GM19467 (cell line): ENCODE results near the gene SLF1.

Experiments
- ATAC-seq: cut with Tn5 transposase; IDR thresholded peaks from one replicate; pipeline ENCODE4 v1.9.1; 2021; ENCODE audit warnings: mild to moderate bottlenecking, moderate library complexity; ENCODE audit not compliant: unreplicated experiment

SLF1 gene

DNA sequence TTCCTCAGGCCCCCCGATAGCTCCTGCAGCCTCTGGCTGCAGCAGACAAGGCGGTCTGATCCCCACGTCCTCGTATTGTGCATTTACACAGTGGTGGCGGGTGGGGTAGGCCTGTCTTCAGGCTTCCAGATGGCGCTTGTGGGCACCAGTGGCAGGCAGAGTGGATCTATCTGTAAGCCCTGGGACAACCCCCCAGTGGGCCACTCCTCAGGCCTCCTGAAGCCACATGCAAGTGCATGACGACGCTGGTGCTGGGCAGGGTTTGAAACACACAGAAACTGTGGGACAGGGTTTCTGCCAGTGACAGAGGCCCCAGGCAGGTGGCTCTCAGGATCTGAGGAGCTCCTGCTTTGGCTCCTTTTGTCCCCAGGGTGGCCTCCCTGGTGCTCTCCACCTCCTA lies 42.0 kb downstream of the SLF1 start:
- no peak for ATAC-seq

DNA sequence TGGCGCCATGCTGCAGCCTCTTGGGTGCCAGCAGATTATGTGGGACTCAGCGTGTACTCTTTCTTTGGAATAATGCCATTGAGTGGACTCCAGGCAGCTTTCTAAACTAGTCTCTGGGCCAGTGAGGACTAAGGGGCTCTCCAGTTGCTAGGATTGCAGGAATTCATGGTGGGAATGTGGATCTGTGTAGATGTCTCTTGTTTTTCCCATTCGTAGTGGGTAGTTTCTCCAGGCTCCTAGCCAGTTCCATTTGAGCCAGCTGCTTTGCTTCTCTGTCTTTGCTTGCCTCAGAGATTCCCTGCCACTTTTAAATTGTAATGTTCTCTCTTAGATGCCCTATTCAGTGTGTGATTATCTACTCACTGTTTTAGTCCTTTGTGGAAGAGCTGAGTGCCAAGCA lies 42.6 kb downstream of the SLF1 start:
- ATAC-seq: no peak

DNA sequence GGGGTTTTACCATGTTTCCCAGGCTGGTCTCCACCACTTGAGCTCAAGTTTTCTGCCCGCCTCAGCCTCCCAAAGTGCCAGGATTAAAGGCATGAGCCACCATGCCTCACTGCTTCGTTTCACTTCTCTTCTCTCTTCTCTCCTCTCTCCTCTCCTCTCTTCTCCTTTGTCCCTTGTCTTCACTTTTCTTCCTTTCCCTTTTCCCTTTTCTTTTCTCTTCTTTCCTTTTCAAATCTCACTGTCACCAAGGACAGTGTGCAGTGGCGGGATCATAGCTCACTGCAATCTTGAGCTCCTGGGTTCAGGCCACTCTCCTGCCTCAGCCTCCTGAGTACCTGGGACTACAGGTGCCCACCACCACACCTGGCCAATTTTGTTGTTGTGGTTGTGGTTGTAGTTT lies 49.5 kb downstream of the SLF1 start:
- no peak for ATAC-seq

DNA sequence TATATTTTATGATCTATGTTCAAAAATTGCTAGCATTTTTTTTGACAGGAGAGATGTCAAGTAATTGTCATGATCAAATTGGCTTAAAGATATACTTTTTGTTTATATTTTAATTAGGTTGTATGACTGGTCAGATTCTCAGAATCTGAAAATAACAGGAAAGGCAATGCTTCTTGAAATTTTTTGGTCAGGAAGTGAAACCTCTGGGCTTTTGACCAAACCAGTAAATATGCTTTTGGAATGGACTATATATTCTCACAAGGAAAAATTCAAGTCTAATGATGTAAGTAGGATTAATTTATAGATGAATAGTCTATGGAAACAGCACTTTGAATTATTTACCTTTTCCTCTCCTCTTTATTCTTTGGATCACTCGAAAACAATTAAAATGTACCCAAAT lies 52.3 kb downstream of the SLF1 start:
- no peak for ATAC-seq

DNA sequence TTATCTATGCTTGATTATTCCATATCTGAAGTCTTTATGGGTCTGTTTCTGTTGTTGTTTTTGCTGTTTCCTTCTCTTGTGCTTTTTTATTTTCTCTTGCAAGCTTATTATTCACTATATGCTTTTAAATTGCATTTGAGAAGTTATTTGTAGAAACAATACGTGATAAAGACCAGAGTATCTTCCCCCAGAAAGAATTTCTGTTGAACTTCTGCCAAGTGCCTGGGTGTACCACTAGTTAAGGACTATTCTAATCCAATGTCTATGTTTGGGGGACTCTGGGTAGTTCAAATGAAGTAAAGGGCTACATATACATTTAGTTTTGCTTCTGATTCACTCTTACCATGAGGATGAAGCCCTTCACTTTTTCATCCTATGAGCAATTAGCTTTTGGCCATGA lies 54.3 kb downstream of the SLF1 start:
- ATAC-seq: no peak

DNA sequence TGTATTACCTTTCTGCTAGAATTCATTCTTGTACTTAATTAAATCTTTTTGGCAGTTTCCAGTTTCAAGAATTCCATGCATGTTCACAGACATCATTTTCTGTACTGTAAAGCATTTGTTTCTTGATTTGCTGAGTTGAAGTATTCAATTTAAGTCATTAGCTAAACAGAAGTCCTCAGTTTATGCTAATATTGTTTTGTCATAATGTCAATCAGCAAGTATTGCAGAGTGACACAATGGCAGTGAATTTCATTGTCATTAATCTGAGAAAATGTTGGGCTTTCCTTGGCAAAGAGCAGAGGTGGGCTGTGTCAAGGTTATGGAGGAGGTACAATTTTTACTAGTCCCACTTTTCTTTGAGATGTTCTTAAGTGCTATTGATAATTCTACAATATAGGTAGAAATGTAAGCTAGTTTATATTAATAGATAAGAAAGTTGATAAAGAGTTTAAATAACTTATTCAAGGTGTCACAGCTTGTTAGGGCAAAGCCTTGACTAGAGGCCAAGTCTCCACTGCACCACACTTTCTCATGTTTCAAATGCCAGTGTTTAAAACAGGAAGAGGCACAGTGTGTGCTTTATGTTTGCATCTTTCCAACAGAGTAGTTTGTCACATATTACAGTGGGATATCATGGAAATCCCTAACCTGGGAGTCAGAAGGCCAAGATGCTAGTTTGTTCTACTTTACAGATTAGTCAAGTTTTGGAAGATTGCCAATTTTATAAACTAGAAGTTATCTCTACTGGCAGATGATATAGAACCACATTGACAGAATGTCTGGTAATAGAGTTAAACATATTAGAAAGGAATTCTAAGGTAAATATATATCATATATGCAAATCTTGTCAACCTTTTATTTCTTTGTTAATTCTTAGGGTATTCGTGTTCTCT lies 56.3 kb downstream of the SLF1 start:
- ATAC-seq: no peak

DNA sequence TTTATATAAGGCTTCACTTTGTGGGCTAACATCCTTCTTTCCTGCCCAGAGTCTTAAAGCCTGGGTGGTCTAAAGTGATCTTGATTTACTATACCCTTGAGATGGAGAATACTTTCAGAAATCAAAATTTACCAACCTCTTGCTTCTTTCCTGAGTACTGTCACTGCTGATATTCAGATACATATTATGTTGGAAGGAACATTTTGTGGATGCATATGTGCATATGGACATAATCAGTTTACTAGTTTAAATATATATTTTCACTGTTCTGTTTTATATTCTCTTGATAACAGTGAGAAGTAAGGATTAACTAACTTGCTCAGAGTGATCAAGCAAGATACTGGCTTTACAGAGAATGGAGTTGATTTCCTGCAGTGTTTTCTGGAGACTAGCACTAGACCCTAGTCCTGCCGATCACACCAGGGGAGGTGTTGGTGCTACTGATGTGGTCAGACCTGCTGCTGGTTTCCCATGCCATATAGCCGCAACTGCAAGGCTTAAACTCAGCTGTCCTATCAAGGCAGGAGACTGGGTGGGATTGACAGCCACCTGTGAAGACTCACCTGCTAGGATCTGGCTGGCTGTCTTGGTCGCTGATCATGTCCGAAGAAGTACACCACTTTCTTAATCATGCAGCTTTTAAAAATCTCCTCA lies 57.6 kb downstream of the SLF1 start:
- ATAC-seq: no peak

DNA sequence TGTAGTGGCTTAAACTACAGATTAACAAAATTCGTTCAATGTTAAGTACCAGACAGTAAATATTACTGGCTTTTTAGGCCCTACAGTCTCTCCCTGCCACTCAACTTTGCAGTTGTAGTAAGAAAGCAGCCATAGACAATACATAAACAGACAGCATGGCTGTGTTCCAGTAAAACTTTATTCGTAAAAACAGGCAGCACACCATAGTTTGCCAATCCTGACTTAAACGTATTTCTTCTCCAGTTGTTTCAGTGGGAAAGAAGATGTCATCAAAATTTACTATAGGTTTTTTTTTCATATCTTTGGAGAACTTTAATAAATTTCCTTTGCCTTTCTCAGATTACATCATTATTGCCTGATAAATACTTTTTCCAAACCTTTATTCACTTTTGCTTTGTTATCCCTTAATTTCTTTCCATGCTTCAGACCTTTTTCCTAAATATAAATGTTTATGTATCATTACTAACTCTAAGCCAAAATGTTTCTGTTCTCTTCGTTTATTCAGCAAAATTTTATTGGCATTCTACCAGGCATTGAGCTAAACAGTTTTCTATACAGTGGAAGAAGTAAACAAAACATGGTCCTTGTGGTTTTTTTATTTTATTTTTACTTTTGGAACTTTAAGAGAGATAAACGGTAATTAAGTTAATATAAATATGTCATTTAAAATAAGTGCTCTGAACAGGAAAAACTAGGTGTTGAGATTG lies 64.5 kb downstream of the SLF1 start:
- no peak for ATAC-seq

DNA sequence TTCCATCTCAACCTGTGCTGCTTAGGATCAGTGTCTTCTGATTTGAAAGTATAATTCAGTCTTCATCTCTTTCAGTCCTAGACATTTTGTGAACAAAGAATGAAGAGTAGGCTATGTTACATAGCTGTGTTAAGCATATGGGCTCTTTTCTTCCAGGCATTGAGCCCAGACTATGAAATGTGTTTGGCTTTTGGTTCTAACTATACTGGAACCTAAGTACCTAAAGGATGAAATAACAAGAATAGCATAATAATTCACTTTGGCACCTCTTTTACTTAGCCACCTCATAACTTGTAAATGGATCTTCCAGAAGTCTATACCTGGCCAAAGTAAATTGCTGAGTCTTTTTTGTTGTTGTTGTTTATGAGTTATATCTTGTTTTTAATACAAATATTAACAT lies 71.4 kb downstream of the SLF1 start:
- no peak for ATAC-seq

DNA sequence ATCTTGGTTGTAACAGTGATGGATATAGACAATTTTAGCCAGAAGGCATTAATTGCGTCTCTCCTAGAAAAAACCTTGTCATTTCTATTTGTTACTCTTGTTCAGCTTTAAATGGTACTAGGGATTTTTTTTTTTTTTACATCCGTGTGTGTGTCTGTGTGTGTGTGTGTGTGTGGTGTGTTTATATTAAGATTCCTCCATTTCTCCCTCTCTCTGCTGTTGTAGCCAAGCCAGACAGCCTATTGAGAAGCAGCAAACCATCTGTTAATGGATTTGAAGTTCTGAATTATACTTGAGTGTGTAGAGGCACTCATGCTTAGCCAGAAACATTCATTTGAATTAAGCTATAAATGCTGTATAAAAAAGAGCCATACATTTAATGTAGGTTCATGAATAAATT lies 72.3 kb downstream of the SLF1 start:
- no peak for ATAC-seq

DNA sequence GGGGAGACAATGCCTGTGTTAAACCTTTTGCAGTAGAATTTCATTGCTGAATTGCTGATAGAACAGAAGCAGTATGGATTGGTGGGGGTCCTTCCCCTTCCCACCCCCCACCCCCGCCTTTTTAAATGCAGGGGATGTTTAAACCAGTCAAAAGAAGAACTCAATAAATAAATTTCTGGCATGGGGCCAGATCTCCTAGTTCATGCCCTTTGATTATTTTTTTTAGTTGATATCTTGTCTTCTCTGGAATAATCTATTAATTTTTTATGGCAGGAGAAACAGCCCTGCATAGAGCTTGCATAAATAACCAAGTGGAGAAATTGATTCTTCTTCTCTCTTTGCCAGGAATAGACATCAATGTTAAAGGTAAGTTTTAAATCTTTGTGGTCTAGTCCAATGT lies 72.8 kb downstream of the SLF1 start:
- no peak for ATAC-seq

DNA sequence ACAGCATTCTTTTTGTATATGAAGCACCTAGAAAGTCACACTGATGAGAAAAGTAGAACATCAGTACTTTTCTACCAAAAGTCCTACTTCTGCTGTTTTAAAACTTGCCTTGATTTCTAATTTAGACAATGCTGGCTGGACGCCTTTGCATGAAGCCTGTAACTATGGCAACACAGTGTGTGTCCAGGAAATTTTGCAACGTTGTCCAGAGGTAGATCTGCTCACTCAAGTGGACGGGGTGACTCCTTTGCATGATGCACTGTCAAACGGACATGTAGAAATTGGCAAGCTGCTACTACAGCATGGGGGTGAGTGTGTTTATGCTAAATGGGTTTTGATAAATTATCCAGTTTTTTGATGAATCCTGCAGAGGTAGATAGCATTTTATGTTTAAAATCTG lies 73.5 kb downstream of the SLF1 start:
- ATAC-seq: no peak

DNA sequence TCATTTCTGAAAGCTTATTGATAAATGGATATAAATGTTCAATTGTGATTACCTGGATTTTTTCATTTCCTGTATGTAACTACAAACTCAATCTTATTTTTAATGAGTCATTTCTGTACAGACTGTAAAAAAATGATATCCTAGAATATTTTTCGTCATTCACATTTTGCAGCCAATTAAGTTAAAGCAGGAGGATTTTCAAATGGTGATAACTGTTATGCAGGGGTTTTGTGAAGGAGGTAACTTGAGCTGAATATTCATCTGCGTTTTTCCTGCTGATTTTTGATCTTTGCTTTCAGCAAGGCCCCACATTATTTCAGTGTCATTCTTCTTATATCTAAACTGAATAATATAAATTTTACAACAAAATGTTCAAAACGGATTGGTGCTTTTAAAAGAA lies 74.1 kb downstream of the SLF1 start:
- ATAC-seq: no peak

DNA sequence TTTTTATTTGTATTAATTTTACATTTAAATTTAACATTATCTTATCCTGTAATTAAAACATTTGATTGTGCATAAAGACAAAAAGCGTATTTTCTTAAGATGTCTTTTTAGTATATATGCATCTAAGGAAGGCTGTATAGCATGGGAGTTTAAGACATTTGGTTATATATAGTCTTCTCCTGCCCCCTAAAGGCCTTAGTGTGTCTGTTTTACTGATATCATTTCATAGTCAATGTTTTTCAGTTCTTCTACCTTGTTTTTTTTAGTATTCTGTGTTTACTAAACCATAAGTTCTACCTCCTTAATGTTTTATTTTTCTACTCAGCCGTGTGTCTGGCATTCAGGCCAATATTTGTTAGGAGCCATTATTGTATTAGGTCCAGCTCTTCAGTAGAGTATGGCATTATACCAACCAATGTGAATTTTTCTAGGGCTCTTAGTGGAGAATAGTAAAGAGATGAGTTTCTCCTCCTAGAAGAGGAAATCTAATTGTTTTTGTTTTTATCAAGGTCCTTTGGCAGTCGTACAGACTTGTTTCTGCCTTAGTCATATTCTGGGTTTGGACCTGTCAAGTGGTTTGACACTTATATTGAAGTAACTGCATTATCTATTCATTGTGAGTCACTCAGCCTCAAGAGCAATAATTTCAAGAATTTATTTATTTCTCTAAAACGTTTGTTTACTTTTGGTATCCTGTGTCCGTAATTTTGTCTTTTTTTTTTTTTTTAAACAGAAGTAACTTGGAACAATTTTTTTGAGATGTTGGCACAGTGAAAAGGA lies 74.8 kb downstream of the SLF1 start:
- ATAC-seq: no peak

DNA sequence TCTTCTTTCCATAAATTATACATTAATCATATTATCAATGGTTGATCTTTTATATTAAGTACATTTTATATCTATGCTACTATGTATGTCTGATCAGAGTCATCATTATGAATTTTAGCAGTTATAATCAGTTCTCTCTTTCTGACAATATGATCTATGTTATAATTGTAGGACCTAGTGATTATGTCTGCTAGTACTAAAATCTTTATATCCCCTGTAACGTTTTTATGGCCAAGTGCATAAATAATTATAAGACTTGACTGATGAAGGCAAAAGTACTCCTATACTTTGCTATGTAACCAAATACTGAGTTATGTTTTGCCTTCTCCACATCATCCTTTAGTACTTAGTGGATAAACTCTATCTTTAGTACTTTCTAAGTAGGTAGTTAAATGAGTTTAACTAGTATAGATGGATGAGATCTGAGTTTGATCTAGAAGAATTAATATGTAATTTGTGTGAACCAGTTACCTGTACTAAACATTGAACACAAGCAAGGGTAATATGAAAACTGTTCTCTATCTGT lies 75.4 kb downstream of the SLF1 start:
- no peak for ATAC-seq

DNA sequence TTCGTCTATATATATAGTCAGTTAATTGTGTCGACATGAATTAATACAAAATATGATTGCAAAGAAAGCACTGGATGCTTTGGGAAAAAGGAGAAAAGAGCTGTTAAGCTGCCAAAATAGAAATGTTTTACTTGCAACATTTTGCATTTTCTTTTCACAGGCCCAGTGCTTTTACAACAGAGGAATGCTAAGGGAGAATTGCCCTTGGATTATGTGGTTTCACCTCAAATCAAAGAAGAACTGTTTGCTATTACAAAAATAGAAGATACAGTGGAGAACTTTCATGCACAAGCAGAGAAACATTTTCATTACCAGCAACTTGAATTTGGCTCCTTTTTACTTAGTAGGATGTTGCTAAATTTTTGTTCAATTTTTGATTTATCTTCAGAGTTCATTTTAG lies 76.2 kb downstream of the SLF1 start:
- no peak for ATAC-seq

DNA sequence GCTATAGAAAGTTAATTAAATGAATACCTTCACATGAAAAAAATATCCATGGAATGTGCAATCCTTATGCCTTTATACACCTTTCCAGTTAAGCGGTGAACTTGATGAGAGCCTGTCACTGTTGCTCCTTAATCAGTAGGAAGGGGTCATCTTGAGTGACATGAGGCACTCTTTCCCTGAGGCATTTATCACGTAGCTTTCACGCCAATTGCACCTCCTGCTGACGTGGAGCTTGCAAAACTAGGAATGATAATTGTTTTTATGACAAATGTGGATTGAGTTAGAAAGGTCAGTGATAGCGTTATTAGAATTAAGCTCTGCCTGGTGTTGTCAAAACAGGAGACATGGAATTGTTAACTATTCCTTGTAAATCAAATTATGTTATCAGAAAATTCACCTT lies 79.7 kb downstream of the SLF1 start:
- ATAC-seq: no peak

DNA sequence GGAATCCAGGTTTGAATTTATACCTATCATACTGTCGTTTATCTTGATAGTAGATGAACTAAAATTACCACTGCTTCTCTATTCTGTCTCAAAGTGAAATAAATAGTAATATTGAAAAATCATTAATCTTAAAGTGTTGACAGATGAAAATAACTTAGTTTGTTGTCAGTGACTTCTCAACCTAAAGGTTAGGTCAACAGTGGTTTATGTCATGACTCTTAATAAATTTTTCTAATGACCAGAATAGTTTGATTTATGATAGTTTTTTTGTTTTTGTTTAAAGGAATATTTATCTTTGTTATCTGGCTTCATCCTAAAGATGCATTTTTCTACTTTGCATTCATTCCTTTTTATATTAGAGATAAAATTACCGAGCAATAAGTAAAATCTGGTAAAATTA lies 81.1 kb downstream of the SLF1 start:
- ATAC-seq: no peak

DNA sequence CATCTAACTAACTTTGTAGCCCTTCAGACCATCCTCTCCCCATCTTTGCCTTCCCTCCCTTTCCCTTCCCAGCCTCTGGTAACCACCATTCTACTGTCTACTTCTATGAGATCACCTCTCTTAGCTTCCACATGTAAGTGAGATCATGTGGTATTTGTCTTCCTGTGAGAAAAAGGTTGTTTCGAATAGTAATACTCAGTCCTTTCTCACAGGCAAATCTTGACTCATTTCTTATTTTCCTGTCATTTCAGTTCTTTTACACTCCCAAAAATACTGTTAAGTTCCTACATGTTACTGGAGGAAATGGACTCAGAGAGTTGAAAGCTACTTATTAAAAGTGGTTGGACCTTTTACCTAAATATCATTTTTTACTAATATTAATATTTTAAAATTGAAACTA lies 82.1 kb downstream of the SLF1 start:
- ATAC-seq: peak; percentile 77

DNA sequence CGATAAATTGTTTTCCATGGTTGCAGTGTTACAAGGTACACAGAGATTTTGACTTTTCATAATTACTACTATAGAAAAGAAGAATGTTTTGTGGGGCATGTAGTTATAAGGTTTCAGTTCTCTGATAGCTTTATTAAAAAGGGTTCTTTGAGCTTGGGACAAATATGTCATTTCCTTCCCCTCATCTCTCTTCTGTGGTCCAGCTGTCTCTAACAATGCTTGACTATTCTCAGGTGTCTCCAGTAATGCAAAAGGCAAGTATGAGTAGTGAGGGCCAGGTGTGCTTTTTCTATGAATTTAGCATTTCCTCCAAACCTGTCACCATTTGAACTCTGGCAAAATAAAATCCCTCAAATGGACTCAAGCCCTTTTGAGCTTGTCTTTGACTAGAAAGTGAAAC lies 84.3 kb downstream of the SLF1 start:
- ATAC-seq: peak; percentile 55

DNA sequence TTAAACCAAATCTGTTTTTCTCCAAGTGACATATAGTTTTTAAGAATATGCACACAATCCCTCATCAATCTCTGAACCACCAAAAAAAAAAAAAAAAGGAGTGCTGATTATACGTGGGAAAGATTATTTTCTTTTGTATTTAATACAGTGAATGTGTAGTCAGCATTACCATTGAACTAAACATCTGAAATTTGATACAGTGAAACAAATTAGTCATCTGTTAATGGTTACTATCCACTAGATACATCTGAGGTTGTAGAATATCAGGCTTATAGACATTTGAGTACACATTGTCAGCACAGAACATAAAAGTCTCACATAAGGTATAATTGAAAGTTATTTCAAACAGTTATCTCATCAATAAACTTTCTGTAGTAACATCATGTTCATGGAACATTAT lies 87.0 kb downstream of the SLF1 start:
- ATAC-seq: no peak
